ENCODE results near the gene TNNI3K.

GRCh38 chr1:74323937-74324473, 88.8 kb downstream of the TNNI3K start:
- TF ChIP-seq GABPA (IDR thresholded peaks at IDR 0.05; ENCODE audit: low read depth) (no peak), JUND (IDR thresholded peaks at IDR 0.05) (no peak), ELF1 (IDR thresholded peaks at IDR 0.05) (no peak), CTCF (IDR thresholded peaks at IDR 0.05) (no peak), MAX (IDR thresholded peaks at IDR 0.05; ENCODE audit: low read depth) (no peak), FOXM1 (IDR thresholded peaks at IDR 0.05; ENCODE audit: low read depth) (no peak), TEAD4 (IDR thresholded peaks at IDR 0.05; ENCODE audit: borderline replicate concordance, insufficient read depth) (no peak), MXI1 (IDR thresholded peaks at IDR 0.05; ENCODE audit: low read depth, low read length) (no peak)
- TF ChIP-seq, protein P1, sequence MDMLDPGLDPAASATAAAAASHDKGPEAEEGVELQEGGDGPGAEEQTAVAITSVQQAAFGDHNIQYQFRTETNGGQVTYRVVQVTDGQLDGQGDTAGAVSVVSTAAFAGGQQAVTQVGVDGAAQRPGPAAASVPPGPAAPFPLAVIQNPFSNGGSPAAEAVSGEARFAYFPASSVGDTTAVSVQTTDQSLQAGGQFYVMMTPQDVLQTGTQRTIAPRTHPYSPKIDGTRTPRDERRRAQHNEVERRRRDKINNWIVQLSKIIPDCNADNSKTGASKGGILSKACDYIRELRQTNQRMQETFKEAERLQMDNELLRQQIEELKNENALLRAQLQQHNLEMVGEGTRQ (IDR thresholded peaks at IDR 0.05; ENCODE audit: borderline replicate concordance, low read depth, low read length), result no peak

Data from SK-N-SH (cell line).